ENCODE measurements around the gene MMRN2. TPM values are rescaled to one million over a fixed set of nuclear protein-coding genes. Genes with fewer than 3 reads are reported as not detected.
"Not testable (repeated sequence)": the region's sequence is repeated elsewhere in the genome, so short reads cannot be mapped to it uniquely, and the experiment has no call there.

The MMRN2 gene
- total and polyA plus RNA-seq, 9 donors, result 11.3 to 44.6 (median 19.2) TPM

- no peaks in the 10 kb centered on the region for H3K27me3 ChIP-seq
- peaks cover 14% of the 10 kb centered on the region for H3K4me1 ChIP-seq (ENCODE audit: insufficient read depth)
- no peaks in the 10 kb centered on the region for H3K9me3 ChIP-seq
- no peak for TF ChIP-seq EP300 (IDR thresholded peaks at IDR 0.05)
- no peak for TF ChIP-seq POLR2A (IDR thresholded peaks at IDR 0.05)
- TF ChIP-seq CTCF (IDR thresholded peaks at IDR 0.05), result no peak
- no peak overlapping the region for H3K4me3 ChIP-seq
- DNase-seq, result no peak
- no peaks in the 10 kb centered on the region for H3K36me3 ChIP-seq
- no peak overlapping the region for H3K27ac ChIP-seq
- intact Hi-C loops (cut with DNase I), result no loop called here
- WGBS, 3 donors, result 86 to 89% (median 88%) methylated on average over 2 of the region's 2 CpGs
These were observed 16.0 kb downstream of the MMRN2 start for GRCh38 chr10:86941426-86941825.

- Histone ChIP-seq H3K4me3 (no peak overlapping the region), H3K9me3 (no peaks in the 10 kb centered on the region), H3K27ac (no peak overlapping the region), H3K27me3 (no peaks in the 10 kb centered on the region), H3K36me3 (no peaks in the 10 kb centered on the region), H3K4me1 (ENCODE audit: insufficient read depth) (peaks cover 12% of the 10 kb centered on the region)
- DNase-seq, result no peak
- intact Hi-C loops (cut with DNase I), result no loop called here
- WGBS, 3 donors, result 85 to 88% (median 85%) methylated on average over 6 of the region's 6 CpGs
- TF ChIP-seq POLR2A (IDR thresholded peaks at IDR 0.05), result no peak
- no peak for TF ChIP-seq EP300 (IDR thresholded peaks at IDR 0.05)
These were observed 16.7 kb downstream of the MMRN2 start for GRCh38 chr10:86940677-86941076.

GRCh38 chr10:86940076-86940475, 17.3 kb downstream of the MMRN2 start:
- H3K36me3 ChIP-seq; H3K4me3 ChIP-seq; DNase-seq; H3K4me1 ChIP-seq (ENCODE audit: insufficient read depth); H3K9me3 ChIP-seq; intact Hi-C loops (cut with DNase I); H3K27ac ChIP-seq; H3K27me3 ChIP-seq: not testable (repeated sequence)
- WGBS, 3 donors, result 83 to 87% (median 87%) methylated on average over 16 of the region's 16 CpGs

- TF ChIP-seq CTCF (IDR thresholded peaks at IDR 0.05), result no peak
- no peak for TF ChIP-seq EP300 (IDR thresholded peaks at IDR 0.05)
- no peak for TF ChIP-seq POLR2A (IDR thresholded peaks at IDR 0.05)
- Histone ChIP-seq H3K36me3 (no peaks in the 10 kb centered on the region), H3K4me1 (ENCODE audit: insufficient read depth) (peaks cover 2% of the 10 kb centered on the region), H3K27me3 (no peaks in the 10 kb centered on the region), H3K9me3 (no peaks in the 10 kb centered on the region), H3K4me3 (no peak overlapping the region), H3K27ac (peak overlapping the region in 1 of 2 donors; percentile 25)
- DNase-seq, result no peak
- 65 to 79% (median 78%) methylated on average over 2 of the region's 2 CpGs for WGBS, 3 donors
- intact Hi-C loops (cut with DNase I), result loop anchor here in 2 of 4 donors (2.0 to 10.0 kb wide), 2 partner anchors 29 to 157 kb away; partner anchors contain the start of genes GLUD1 (in 1 of the 2) and SHLD2 (in 1 of the 2)
These were observed 19.2 kb downstream of the MMRN2 start for GRCh38 chr10:86938260-86938659.

- H3K27ac ChIP-seq, result no peak overlapping the region
- peaks cover 2% of the 10 kb centered on the region for H3K4me1 ChIP-seq (ENCODE audit: insufficient read depth)
- H3K36me3 ChIP-seq, result no peaks in the 10 kb centered on the region
- H3K4me3 ChIP-seq, result no peak overlapping the region
- WGBS, 3 donors, result 62 to 66% (median 65%) methylated on average over 6 of the region's 6 CpGs
- H3K27me3 ChIP-seq, result no peaks in the 10 kb centered on the region
- no peaks in the 10 kb centered on the region for H3K9me3 ChIP-seq
- DNase-seq, result no peak
- TF ChIP-seq POLR2A (IDR thresholded peaks at IDR 0.05) (no peak), EP300 (IDR thresholded peaks at IDR 0.05) (no peak), CTCF (IDR thresholded peaks at IDR 0.05) (no peak)
- intact Hi-C loops (cut with DNase I), result loop anchor here in 2 of 4 donors (2.0 to 10.0 kb wide), 2 partner anchors 29 to 157 kb away; partner anchors contain the start of genes GLUD1 (in 1 of the 2) and SHLD2 (in 1 of the 2)
These were observed 19.8 kb downstream of the MMRN2 start for GRCh38 chr10:86937502-86938154.
